ENCODE results near the gene TGFB1.
"Not testable (repeated sequence)": the region's sequence is repeated elsewhere in the genome, so short reads cannot be mapped to it uniquely, and the experiment has no call there.

The TGFB1 gene

DNA sequence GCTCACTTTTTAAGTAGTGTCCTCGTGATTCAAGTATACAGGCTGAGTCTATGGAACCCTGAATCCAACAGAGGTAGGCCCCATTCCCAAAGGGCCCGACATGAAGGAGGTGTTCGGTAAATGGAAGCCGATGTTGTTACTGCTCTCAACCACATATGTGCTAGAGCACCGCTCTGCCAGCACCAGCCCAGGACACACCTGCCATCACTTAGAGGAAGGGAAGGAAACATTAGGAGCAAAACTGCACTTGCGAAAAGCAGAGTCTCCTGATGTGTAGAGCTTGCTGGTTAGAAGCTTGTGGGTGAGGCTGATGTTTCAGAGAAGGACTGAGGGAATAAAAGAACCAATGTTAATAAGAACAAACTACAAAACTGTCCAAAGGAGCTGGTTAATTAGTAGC is 53.2 kb downstream of the TGFB1 start:
- no peak for DNase-seq (ENCODE audit: low read depth)

DNA sequence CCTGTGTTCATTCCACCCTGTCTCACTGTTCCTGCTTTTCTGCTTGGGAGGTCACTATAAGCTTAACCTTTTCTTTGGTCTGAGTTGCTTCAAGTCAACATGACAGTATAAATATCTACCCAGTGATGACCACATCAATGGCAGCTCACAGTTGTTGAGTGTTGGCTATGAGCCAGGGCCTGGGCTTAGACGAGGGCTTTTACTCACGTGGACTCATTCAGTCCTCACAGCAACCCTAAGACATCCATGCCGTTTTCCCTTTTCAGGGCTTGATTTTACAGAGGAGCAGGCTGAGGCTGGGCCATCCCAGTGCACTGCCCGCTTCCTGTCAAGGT is 54.0 kb downstream of the TGFB1 start:
- DNase-seq (ENCODE audit: low read depth), result no peak

DNA sequence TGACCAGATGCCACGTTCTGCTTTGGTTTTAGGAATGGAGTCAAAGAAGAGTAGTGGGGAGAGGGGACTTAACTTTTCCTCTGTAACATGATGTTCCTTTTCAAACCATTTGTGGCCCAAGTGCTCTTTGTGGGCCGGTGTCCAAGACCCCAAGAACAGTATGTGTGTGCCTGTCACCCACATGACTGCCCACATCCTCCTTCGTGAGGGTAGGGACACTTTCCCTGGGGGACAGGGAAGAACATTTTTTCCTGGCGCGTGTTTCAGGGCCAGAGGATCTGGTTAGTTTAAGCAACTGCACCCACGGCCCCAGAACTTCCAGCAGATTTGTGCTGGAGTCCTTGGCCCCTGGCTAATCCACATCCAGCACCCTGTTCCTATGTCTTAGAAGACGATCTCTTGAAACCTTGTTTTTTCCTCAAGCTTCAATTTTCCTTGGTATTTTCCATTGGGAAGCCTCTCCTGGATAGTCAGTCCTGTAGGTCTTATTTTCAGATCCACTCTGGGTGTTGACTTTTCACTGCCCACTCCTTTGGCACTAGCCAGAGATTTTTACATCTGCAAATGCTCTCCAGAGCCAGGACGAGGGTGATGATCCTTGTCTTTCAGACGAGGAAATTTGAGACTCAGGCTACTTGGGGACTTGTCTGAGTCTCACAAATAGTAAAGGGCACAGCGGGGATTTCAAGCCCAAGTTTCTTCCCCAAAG is 54.5 kb downstream of the TGFB1 start:
- DNase-seq (ENCODE audit: low read depth), result no peak

DNA sequence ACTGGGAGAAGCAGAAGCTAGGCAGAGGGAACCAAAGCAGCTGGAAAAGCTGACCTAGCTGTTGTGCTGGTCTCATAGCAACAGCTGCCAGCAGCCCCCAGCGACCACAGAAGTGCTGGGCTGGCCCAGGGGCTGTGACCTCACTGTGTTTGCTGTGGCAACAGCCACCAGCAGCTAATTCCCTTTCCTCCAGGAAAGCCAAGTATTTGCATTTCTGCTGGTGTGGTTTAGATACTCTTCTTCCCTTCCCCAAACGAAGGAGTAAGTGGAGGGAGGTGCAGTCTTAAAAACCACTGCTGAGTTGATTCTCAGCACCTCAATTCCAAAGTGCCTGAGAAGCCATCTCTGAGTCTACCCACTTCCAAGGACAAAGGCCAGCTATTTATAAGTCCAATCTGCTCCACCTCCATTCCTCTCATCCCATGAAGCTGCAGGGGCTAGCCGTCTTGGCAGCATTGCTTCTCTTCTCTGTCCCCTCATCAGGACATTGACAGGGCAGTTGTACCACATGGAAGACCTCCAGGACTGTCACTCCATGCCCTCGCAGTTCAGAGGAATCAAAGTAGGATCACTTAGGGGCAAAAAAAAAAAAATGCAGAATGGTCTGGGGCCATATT is 55.3 kb downstream of the TGFB1 start:
- DNase-seq (ENCODE audit: low read depth), result no peak

DNA sequence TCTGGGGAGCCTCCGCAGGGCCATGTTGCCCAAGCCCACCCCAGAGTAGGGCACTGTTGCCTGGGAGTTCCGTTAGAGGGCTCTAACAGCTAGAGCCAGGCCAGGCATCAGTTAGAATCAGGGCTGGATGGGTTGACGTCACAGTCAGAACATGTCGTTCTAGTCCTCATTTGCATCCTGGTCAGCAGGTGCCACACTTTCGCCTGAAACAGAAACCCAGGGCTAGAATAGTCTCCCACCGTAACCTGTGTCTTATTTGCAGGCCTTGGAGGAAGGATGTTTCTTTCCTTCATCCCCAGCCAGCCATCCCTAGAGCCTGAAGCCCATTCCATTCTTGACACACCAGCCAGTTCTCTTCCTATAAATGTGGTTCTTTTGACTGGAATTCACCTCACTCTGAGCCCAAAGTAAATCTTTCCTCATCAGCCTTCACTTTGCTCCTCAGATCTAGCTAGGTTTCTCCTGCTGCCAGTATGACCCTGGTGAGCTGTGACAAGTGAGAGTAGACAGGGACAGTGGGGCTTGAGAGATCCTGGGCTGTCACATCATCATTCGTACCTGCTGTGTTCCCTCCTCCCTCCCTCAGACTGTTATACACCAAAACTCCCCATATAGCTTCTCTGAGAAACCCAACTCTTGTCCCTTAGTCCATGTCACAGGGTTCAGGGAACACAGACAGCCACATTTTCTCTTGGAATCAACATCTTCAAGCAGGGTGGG is 55.9 kb downstream of the TGFB1 start:
- no peak for DNase-seq (ENCODE audit: low read depth)

DNA sequence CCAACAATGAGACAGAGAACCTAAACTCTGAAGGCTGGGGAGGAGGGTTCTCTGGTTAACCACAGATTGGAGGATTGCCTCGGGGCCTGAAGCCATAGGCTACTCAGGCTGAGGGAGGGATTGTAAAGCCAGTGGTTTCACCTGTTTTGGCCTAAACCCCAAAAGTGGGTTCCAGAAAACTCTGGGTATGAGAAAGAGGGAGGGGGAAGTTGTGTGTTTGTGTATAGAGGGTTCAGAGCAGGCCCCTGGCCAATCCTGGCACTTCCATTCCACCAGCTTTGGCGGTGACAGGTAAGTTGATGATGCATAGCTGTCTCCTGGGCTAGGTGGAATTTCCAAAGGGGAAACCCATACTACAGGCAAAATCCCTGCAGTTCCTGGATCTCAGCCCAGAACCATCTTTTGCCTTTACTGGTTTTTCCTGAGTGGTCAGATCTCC is 57.3 kb downstream of the TGFB1 start:
- DNase-seq (ENCODE audit: low read depth), result no peak

DNA sequence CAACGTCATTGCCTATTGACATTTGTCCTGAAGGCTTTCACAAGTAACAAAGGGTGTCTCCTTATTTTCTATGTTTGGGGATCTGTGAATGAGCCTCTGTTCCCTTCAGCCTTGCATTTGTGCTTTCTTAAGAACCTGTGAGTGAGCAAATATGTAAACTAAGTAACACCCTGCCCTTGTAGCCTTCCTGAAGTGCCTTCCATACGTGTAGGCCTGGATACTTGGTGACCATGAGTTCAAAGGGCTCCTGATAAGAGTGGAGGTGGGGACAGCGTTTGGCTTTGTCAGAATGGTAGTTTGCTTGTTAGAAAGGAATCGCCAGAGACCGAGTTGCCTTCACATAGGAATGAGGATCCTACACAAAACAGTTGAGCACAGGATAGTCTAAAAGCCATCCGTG is 58.2 kb downstream of the TGFB1 start:
- DNase-seq (ENCODE audit: low read depth), result no peak

DNA sequence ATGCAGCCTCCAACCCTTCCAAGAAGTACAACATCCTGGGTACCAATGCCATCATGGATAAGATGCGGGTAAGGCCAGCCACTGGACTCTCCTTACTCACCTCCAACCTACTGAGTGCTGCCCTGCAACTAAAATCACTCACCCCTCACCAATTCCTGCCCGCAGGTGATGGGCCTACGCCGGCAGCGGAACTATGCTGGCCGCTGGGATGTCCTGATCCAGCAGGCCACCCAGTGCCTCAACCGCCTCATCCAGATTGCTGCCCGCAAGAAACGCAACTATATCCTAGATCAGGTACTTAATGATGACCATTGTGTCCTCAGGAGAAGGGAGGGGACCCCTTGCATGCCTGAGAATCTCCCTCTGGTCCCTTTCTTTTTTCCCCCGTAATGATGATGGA is 59.3 kb downstream of the TGFB1 start:
- DNase-seq (ENCODE audit: low read depth), result no peak

DNA sequence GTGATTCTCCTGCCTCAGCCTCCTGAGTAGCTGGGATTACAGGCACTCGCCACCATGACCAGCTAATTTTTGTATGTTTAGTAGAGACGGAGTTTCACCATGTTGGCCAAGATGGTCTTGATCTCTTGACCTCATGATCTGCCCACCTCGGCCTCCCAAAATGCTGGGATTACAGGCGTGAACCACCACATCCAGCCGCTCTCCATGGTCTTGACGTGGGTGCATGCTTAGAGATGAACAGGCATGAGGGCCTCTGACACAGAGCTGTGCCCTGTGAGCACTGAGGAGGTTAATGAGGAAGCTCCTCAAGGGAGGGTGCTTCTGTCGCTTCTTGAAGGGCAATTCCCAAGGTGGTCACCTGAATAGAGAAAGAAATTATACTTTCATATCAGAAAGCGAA is 63.9 kb downstream of the TGFB1 start:
- not testable (repeated sequence) for DNase-seq (ENCODE audit: low read depth)

DNA sequence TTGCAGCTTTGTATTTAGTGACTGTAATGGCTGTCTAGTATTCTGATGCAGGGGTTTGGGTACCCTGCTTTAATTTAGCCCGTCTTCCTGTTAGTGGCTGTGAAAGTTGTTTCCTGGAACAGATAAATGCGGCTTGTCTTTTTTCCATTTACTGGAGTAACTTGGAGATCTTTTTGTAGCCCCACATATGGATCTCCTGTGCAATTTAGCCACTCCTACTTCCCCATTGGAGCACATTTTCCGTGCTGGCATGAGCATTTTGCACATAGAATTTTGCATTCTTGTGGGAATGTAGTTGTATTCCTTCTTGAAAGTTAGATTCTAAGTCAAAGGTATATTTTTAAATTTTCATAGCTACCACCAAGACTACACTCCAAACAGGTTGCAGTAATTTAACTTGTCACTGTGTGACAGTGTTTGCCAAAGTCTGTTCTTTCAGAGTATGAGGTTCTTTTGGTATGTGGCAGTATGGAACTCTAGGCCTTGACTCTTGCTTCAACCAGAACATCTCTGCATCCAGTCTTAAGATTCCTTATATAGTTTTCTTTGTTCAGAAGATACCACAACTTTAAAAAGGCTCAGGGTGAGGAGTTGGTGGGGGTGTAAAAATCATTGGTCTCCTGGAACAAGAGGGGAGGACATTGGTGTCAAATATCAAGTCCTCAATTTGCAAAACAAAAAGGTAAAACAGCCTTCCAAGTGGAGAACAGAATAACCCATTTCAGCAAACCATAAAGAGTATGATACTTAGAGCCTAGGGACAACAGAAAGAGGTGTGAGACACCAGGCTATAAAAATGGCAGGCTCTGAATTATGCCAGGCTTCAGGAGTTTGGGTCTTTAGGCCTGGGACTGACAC is 64.8 kb downstream of the TGFB1 start:
- no peak for DNase-seq (ENCODE audit: low read depth)

All from activated T-cell treated with anti-CD3 and anti-CD28 coated beads for 48 hours (primary cell).